Activated naive CD8-positive, alpha-beta T cell (primary cell): ENCODE results near the gene F10.
A peak's percentile ranks its signal among the peaks of the same experiment; 100 is the strongest.

Experiments
- H3K27ac Mint-ChIP-seq: one replicate; pipeline ENCODE4 v1.8.0; 2021; ENCODE audit warnings: mixed read lengths
- H3K27me3 Mint-ChIP-seq: one replicate; pipeline ENCODE4 v1.8.0; 2021; ENCODE audit warnings: mixed read lengths
- H3K36me3 Mint-ChIP-seq: one replicate; pipeline ENCODE4 v1.8.0; 2021; ENCODE audit warnings: mixed read lengths
- H3K4me1 Mint-ChIP-seq: one replicate; pipeline ENCODE4 v1.8.0; 2021; ENCODE audit warnings: low read depth, mixed read lengths
- H3K4me3 Mint-ChIP-seq: one replicate; pipeline ENCODE4 v1.8.0; 2021; ENCODE audit warnings: mild to moderate bottlenecking, mixed read lengths
- H3K9me3 Mint-ChIP-seq: one replicate; pipeline ENCODE4 v1.8.0; 2021; ENCODE audit warnings: low read depth, mixed read lengths

The F10 gene

DNA sequence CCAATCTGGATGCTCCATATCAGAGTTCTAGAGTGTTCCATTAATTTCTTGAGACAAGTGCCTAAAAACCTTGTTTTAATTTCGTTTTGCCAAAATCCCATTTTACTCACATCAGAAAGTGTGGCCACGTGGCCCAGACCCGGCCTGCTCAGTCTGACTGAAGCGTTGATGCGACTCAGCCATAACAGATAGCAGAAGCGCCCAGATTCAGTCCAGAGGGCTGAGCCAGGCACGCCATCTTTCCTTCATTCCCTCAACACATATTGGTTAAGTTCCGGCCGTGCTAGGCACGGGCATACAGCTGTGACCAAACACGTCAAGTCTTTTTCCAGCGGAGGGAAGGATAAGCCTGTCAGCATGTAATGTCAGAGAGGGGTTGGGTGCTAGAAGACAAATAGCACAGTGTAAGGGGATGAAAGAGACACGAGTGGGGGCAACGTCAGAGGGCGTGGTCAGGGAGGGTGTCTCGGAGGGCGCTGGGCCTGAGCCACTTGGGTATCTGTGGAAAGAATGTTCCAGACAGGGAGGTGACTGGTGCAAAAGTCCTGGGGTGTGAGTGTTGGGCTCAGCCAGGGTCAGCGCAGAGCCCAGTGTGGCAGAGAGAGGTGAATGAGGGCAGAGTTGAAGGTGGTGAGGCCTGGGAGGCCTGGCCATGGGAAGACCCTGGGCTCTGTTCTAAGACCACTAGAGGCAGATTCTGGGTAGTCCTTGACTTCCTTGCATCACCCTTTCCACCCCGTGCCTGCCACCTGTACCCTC is 3.1 kb downstream of the F10 start:
- Mint-ChIP-seq H3K4me3 (no peak overlapping the region), H3K4me1 (no peaks in the 10 kb centered on the region), H3K27me3 (peaks cover 7% of the 10 kb centered on the region), H3K36me3 (no peaks in the 10 kb centered on the region), H3K27ac (no peak overlapping the region), H3K9me3 (no peaks in the 10 kb centered on the region)

GRCh38 chr13:113126265-113127150 is 3.9 kb downstream of the F10 start:
- no peak overlapping the region for H3K4me3 Mint-ChIP-seq
- H3K27ac Mint-ChIP-seq = no peak overlapping the region
- H3K36me3 Mint-ChIP-seq = no peaks in the 10 kb centered on the region
- H3K27me3 Mint-ChIP-seq = peaks cover 7% of the 10 kb centered on the region
- no peaks in the 10 kb centered on the region for H3K4me1 Mint-ChIP-seq
- H3K9me3 Mint-ChIP-seq = no peaks in the 10 kb centered on the region

DNA sequence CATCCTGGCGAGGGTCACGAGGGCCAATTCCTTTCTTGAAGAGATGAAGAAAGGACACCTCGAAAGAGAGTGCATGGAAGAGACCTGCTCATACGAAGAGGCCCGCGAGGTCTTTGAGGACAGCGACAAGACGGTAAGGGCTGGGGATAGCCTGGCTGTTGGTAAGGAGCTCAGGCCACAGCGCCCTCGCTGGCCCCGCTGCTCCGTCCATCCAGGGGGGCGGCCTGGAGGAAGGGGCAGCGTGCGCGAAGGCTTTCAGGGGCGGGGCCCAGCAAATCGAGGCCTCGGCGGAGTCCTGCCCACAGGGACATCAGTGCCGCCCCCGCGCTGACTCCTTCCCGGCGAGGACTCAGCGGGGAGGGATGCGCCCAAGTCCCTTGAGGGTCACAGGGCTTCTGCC is 6.9 kb downstream of the F10 start:
- no peak overlapping the region for H3K27ac Mint-ChIP-seq
- peaks cover 7% of the 10 kb centered on the region for H3K27me3 Mint-ChIP-seq
- H3K36me3 Mint-ChIP-seq = no peaks in the 10 kb centered on the region
- no peaks in the 10 kb centered on the region for H3K4me1 Mint-ChIP-seq
- peak overlapping the region; percentile 36 for H3K4me3 Mint-ChIP-seq
- H3K9me3 Mint-ChIP-seq = no peaks in the 10 kb centered on the region

DNA sequence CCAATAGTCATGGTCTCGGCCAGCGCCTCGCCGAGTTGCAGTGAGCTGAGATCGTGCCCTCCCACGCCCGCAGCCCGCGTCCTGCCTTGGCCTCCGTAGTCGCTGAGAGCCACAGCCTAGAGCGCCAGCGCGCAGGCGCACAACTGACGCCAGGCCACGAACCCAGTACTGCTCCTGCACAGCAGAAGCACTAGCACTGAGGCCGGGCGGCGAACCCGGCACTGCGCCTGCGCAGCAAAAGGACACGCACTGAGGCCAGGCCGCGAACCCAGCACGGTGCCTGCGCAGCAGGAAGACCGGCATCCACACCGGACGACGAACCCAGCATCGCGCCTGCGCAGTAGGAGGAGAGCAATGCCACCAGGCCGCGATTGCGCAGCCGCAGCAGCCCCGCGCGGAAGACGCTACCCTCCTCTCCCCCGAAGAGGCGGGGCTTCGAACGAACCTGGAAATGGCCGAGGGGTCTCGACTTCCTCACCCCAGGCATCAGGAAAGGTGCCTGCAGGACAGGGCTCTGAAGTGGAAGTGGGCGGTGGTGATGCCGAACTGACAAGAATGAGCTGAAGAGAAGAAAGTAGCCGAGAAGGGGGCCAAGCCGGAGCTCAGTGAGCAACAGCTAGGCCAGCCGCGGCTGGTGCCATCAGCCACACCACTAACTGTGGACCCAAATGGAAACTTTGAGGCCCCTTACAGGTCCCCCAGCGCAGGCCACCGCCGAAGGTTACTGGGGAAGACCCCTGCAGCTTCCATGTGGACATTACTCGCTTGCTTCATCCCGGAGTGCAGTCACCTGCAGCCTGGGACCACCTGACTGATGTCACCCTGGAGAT is 7.5 kb downstream of the F10 start:
- Mint-ChIP-seq H3K36me3 (no peaks in the 10 kb centered on the region), H3K4me3 (peak overlapping the region; percentile 69), H3K27ac (no peak overlapping the region), H3K9me3 (no peaks in the 10 kb centered on the region), H3K27me3 (peaks cover 7% of the 10 kb centered on the region), H3K4me1 (no peaks in the 10 kb centered on the region)

GRCh38 chr13:113135281-113135760 is 12.7 kb downstream of the F10 start:
- Mint-ChIP-seq H3K9me3 (no peaks in the 10 kb centered on the region), H3K36me3 (no peaks in the 10 kb centered on the region), H3K27ac (no peak overlapping the region), H3K4me1 (no peaks in the 10 kb centered on the region), H3K4me3 (no peak overlapping the region), H3K27me3 (no peaks in the 10 kb centered on the region)

GRCh38 chr13:113137691-113138298 is 15.2 kb downstream of the F10 start:
- no peaks in the 10 kb centered on the region for H3K9me3 Mint-ChIP-seq
- no peaks in the 10 kb centered on the region for H3K36me3 Mint-ChIP-seq
- no peaks in the 10 kb centered on the region for H3K27me3 Mint-ChIP-seq
- no peaks in the 10 kb centered on the region for H3K4me1 Mint-ChIP-seq
- no peak overlapping the region for H3K27ac Mint-ChIP-seq
- no peak overlapping the region for H3K4me3 Mint-ChIP-seq

DNA sequence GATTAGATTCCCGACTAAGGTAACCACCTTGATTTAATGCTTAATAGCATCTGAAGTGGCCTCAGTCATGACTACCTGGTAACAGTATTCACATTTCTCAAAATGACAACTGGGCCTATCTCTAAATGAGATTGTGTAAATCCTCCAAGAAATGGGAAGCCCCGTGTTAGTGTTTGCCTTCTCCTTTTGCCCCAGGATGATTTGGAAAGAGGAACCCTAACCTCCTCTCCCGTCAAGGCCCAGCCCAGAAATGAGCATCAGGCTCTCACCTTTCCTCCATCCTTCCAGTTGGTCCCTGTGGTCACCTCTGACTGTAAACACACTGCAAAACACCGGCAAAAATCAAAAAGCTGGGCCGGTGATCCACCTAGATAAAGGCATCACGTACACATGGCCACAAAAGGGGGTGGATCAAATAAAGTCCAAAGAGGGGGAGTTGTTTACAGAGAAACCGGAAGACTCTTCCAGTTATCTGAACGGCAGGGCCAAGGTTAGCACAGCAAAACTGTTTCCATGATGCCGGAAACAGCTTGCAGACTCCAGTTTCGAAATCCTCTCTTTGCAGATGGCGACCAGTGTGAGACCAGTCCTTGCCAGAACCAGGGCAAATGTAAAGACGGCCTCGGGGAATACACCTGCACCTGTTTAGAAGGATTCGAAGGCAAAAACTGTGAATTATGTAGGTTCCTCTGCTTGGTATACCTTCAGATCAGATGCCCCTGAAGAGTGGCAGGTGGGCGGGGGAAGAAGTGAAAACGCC is 16.4 kb downstream of the F10 start:
- Mint-ChIP-seq H3K27ac (no peak overlapping the region), H3K27me3 (no peaks in the 10 kb centered on the region), H3K4me1 (no peaks in the 10 kb centered on the region), H3K9me3 (no peaks in the 10 kb centered on the region), H3K4me3 (no peak overlapping the region), H3K36me3 (no peaks in the 10 kb centered on the region)

DNA sequence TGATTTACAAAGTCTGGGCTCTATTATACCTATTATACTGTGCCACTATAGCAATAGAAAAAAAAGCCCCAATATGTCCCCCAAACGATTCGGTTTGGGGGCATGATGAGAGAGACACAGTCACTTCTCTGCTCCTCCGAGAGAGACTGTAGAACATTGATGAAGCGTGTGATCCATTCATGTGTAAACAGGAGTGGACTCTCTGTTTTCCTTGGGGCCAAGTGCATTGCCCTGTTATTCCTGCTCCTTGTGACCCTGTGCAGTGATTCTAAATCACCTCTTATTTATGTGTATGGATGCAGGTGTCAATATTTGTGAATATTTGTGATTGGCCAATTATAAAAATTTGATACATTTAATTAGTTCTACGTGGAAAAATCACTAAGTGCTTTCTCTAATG is 17.0 kb downstream of the F10 start:
- H3K36me3 Mint-ChIP-seq = no peaks in the 10 kb centered on the region
- H3K9me3 Mint-ChIP-seq = no peaks in the 10 kb centered on the region
- no peak overlapping the region for H3K4me3 Mint-ChIP-seq
- H3K4me1 Mint-ChIP-seq = no peaks in the 10 kb centered on the region
- H3K27ac Mint-ChIP-seq = no peak overlapping the region
- no peaks in the 10 kb centered on the region for H3K27me3 Mint-ChIP-seq

DNA sequence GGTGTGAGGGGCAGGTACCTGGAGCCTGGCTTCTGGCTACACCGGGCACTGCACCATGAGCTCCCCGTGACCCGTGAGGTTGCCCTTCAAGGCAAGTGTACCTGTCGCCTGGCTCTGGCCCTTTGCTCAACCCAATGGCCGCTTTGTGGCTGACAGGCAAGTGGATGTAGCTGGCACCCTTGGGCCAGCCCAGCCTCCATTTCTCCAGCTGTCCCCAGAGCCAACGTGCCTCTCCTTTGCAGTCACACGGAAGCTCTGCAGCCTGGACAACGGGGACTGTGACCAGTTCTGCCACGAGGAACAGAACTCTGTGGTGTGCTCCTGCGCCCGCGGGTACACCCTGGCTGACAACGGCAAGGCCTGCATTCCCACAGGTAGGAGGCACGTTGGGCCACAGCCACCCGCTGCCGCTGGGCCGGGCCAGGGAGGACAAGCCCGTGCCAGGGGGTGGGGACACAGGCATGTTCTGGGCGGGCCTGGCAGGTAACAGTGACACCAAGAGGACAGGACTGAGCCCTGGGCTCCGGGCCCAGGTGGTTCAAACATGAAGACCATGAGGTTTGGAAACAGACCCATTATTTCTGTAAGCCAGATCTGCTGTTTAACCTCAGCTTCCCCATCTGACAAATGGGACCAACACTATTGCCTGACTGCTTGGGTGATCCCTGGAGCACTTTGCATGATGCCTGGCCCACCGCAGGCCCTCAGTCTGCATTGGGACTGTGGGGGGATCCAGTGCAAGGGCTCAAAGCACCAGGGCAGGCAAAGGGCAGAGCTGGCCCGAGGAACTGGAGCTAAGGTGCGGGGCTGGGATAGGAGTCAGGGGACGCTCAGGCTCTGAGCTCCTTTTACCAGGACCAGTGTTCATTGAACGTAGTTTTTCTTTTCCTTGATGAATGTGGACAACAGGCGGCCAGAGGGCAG is 18.3 kb downstream of the F10 start:
- Mint-ChIP-seq H3K4me1 (no peaks in the 10 kb centered on the region), H3K9me3 (no peaks in the 10 kb centered on the region), H3K27ac (no peak overlapping the region), H3K36me3 (no peaks in the 10 kb centered on the region), H3K27me3 (no peaks in the 10 kb centered on the region), H3K4me3 (no peak overlapping the region)

DNA sequence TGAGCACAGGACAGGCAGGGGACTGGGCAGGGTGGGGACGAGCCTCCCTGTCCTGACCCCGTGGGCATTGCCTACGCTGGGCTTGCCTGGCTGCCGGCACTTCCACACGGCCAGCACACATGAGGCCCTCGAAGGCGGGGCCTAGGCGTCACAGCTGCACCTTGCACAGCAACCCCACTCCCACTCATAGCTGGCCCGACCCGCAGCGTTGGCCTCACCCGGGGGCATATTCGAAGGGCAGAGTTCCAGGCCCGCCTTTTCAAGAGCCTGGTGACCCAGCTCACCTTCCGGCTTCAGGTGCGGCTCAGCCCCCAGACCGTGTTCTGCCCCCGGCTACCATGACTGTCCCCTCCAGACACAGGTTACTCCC is 19.0 kb downstream of the F10 start:
- Mint-ChIP-seq H3K36me3 (no peaks in the 10 kb centered on the region), H3K4me3 (no peak overlapping the region), H3K27me3 (no peaks in the 10 kb centered on the region), H3K27ac (no peak overlapping the region), H3K9me3 (no peaks in the 10 kb centered on the region), H3K4me1 (no peaks in the 10 kb centered on the region)

DNA sequence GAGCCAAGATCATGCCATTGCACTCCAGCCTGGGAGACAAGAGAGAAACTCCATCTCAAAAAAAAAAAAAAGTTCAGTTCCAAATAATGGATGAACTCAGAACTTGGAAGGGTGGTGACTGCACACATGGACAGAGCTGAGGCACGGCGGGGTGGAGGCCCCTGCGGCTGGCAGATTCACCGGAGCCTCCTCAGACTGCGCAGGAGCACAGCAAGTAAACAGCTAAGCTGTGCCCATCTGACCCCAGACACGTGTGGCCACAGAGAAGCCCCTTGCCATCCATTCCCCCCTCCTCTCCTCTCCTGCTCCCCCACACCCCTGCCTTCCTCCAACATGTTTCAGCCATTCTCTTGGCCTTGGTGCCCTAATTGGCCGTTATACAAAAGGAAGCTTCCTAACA is 20.3 kb downstream of the F10 start:
- no peak overlapping the region for H3K4me3 Mint-ChIP-seq
- H3K27me3 Mint-ChIP-seq = no peaks in the 10 kb centered on the region
- H3K9me3 Mint-ChIP-seq = no peaks in the 10 kb centered on the region
- H3K27ac Mint-ChIP-seq = no peak overlapping the region
- no peaks in the 10 kb centered on the region for H3K36me3 Mint-ChIP-seq
- no peaks in the 10 kb centered on the region for H3K4me1 Mint-ChIP-seq

- Mint-ChIP-seq H3K9me3 (no peaks in the 10 kb centered on the region), H3K36me3 (no peaks in the 10 kb centered on the region), H3K27me3 (no peaks in the 10 kb centered on the region), H3K4me3 (no peak overlapping the region), H3K4me1 (no peaks in the 10 kb centered on the region), H3K27ac (no peak overlapping the region)
Observed at GRCh38 chr13:113143466-113144254, 21.1 kb downstream of the F10 start.

GRCh38 chr13:113144255-113144629 is 21.6 kb downstream of the F10 start:
- no peaks in the 10 kb centered on the region for H3K9me3 Mint-ChIP-seq
- no peak overlapping the region for H3K4me3 Mint-ChIP-seq
- no peaks in the 10 kb centered on the region for H3K36me3 Mint-ChIP-seq
- H3K4me1 Mint-ChIP-seq = no peaks in the 10 kb centered on the region
- no peak overlapping the region for H3K27ac Mint-ChIP-seq
- H3K27me3 Mint-ChIP-seq = no peaks in the 10 kb centered on the region
